Measurements from ENCODE around the gene PARD3.
"Not testable (repeated sequence)": the region's sequence is repeated elsewhere in the genome, so short reads cannot be mapped to it uniquely, and the experiment has no call there.

The PARD3 gene

DNA sequence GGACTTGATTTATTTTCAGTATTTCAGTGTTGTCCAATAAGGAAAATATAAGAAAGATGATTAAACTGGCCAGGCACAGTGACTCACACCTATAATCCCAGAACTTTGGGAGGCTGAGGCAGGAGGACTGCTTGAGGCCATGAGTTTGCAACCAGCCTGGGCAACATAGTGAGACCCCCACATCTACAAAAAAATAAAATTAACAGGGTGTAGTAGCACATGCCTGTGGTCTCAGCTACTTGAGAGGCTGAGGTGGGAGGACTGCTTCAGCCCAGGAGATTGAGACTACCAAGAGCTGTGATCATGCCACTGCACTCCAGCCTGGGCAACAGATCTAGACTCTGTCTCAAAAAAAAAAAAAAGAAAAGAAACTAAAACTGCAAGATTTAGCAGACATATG is 138.0 kb downstream of the PARD3 start:
- no peak for DNase-seq

DNA sequence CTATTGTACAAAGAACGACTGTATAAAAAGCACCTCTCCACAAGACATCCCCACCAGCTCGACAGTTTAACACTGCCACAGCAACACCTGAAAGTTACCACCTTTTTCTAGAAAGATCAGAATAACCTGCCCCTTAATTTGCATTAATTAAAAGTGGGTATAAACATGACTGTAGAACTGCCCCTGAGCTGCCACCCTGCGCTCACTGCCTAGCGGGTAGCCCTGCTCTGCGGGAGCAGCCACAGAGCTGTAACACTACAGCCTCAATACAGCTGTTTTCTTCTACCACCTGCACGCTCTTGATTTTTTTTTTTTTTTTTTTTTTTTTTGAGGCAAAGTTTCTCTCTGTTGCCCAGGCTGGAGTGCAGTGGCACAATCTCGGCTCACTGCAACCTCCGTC is 140.9 kb downstream of the PARD3 start:
- DNase-seq, result no peak

GRCh38 chr10:34670081-34670480 is 145.0 kb downstream of the PARD3 start:
- peak; percentile 4 for DNase-seq

DNA sequence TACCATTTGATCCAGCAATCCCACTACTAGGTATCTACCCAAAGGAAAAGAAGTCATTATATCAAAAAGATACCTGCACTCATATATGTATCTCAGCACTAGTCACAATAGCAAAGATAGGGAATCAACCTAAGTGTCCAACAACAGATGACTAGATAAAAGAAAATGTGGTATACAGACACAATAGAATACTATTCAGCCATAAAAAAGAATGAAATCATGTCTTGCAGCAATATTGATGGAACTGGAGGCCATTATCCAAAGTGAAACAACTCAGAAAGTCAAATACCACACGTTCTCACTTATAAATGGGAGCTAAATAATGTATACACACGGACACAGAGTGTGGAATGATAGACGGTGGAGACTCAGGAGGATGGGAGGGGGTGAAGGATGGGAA is 146.0 kb downstream of the PARD3 start:
- no peak for DNase-seq

GRCh38 chr10:34667177-34667576 is 147.9 kb downstream of the PARD3 start:
- DNase-seq, result no peak

- no peak for DNase-seq
These were observed 148.9 kb downstream of the PARD3 start for GRCh38 chr10:34666008-34666704.

- no peak for DNase-seq
These were observed 150.4 kb downstream of the PARD3 start for GRCh38 chr10:34664706-34665105.

DNA sequence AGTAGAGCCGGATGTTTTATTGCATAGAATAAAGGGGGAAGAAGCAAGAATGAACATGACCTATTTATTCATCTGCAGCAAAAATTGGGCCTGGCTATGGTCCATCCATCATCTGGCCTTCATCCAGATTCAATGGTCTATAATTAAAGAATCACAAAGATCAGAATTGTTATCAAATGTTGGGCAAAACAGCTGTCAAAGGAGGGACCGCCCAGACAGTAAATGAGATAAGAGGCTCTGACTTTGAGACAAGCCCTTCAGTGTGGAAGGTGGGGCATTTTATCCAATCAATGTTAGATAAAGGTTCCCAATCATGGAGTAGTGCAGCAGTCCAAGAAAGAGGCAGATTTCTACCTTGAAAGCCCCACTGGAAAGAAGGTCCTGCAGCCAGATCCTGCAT is 153.5 kb downstream of the PARD3 start:
- DNase-seq, result no peak

DNA sequence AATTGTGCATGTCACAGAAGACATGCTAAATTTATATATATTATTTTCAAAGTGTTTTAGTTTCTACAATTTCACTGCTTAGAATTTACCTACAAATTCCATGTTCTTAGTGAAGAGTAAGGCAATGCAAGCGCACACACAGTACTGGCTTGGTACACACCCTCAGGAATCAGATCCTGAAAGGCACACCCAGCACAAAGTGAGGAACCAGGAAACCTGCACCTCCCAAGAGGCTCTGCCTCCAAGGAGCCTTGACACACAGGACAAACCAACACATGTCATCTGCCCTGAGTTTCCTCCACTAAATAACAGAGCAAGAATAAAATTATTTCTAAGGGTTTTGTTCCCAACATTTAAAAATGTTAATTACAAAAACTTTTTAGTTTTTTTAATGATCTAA is 156.2 kb downstream of the PARD3 start:
- DNase-seq, result no peak

DNA sequence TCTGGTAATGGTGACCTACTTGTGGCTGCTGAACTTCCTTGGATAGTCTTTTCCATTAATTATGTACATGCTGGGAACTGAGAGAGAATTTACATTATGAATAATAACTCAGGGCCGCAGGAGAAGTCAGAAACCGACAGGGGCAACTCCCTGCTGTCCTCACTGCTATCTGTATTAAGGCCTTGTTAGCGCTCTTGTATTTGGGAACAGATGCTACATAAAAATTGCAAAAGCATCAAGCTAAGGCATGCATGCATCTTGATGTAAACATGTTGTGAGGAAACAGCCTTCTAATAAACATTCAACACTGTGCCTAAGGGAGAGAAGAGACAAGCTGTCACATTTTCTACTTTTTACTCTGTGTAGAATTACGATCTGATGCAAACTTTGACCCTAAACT is 158.4 kb downstream of the PARD3 start:
- no peak for DNase-seq

DNA sequence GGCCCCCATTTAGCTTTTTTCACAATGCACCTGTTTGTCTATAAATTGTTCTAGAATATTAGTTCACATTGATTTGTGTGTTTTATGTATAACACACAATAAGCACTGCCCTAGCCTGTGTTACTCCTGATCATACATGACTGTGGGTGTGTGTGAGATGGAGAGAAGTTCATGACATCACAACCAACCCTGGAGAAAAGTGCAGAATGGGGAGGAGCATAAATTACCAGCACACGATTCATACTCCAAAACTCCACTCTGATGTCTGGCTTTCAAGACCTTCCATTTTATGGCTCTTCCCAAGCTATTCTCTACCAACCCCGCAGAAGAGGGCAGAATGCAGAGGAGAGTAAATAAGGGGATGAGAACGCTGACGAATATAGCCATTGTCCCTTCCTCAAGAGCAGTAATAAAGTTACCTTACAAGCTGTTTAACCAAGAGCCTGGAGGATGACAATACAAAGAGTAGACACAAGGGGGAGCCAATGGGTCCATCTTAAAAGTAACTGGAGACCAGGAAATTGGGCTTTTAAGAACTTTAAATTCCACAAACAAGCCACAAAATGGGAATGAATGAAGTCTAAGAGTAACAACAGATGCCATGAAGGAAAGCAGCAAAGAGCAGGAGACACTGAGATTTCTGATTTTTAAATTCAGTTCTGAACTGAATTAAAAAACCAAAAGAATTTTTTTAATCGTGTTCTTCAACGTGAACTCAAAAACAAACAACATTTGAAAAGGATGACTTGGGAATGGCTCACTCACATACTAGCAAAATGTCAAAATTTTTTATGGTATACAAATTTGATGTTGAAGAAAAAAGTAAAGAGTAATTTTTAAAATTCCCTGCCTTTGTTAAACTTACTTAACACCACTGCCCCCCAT is 159.6 kb downstream of the PARD3 start:
- peak; percentile 3 for DNase-seq

DNA sequence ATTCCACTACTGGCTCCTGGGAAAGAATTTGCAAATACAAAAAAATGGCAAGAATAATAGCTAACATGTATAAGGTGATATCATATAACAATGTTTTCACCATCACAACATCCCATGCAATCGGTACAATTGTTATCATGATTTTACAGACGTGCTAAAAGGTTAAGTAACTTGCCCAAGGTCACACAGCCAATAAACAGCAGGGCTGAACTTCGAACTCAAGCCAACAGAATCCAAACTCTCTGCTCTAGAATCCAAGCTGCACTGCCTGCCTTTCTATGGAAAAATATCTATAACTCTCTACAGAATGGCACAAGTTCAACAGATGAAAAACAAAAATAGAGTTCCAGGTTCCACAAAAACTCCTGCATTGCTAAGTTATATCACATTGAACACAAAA is 160.9 kb downstream of the PARD3 start:
- DNase-seq, result no peak

GRCh38 chr10:34653530-34653929 is 161.6 kb downstream of the PARD3 start:
- no peak for DNase-seq

DNA sequence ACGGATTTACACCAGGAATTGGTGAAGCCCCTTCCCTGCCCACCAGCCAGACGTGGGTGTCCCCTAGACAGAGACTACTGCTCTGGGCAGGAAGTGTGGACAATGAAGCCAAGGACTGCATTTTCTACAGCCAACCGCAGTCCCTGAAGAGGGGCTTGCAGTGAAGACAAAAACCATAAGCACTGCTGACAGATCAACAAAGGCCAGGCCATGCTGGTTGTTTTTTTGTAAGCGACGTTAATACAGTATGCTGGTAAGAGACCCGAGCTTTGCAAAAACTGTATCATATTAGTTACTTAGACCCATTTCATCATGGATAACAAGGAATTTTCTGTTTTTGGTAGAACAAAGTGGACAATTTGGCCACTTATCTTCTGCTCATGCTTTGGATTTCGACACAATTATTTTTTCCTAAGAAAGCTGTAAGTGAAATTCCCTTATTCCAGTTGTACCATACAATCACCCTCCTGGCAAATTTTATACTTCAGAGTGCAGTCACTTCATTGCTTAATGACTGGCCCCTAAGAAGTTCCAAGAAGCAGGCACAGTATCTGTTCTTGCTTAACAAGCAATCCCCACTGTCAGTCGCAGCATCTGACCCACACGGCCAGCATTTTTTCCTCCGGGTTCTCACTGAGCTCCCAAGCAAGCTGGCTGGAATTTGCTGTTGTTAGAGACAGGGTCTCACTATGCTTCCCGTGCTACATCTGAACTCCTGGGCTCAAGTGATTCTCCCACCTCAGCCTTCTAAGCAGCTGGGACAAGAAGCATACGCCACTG is 163.5 kb downstream of the PARD3 start:
- DNase-seq, result no peak

DNA sequence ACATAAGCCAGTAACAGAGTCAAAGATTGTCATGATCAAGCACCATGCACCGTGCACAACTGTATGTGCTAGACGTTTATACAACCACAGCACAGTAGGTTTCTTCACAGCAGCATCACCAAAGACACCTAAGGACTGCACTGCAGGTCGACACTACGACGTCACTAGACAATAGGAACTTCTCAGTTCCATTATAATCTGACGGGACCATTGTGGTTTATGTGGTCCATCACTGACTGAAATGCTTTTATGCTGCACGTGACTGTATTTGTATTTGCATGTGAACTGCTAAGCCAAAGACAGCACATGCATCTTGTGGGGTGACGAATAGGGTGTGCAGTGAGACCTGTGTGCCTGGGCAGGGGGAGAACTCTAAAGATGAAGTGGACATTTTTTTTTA is 164.9 kb downstream of the PARD3 start:
- no peak for DNase-seq

- DNase-seq, result no peak
These were observed 165.7 kb downstream of the PARD3 start for GRCh38 chr10:34649385-34649784.

DNA sequence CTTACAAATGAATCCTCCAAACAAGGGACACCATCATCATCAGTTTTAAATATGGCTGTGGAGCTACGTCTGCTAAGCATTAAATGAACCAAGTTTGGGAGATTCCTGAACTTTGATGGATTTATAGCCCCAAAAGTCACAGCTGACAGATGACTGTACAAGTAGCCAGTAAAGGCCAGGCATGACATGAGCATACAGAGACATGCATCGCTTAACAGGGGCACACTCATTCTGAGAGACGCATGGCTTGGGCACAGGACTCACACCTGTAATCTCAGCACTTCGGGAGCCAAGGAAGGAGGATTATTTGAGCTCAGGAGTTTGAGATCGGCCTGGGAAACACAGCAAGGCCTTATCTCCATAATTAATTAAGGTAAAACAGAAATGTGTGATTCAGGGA is 166.2 kb downstream of the PARD3 start:
- DNase-seq, result no peak

- DNase-seq, result no peak
These were observed 166.9 kb downstream of the PARD3 start for GRCh38 chr10:34647875-34648865.

- no peak for DNase-seq
These were observed 167.9 kb downstream of the PARD3 start for GRCh38 chr10:34647160-34647559.

GRCh38 chr10:34646331-34646730 is 168.8 kb downstream of the PARD3 start:
- no peak for DNase-seq

DNA sequence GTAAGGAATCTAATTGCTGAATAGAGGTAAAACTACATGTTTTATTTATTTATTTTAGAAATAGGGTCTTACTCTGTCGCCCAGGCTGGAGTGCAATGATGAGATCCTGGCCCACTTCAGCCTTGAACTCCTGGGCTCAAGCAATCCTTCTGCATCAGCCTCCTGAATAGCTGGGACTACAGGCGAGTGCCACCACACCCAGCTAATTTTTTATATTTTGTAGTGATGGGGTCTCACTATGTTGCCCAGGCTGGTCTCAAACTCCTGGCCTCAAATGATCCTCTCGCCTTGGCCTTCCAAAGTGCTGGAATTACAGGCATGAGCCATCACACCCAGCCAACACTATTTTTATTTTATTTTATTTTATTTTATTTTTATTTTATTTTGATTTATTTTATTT is 170.3 kb downstream of the PARD3 start:
- DNase-seq, result not testable (repeated sequence)

GRCh38 chr10:34644224-34644623 is 170.9 kb downstream of the PARD3 start:
- no peak for DNase-seq
